Measurements from ENCODE around the gene AVL9. TPM values are rescaled to one million over a fixed set of nuclear protein-coding genes. Genes with fewer than 3 reads are reported as not detected.
A peak's percentile ranks its signal among the peaks of the same experiment; 100 is the strongest.
"Not testable (repeated sequence)": the region's sequence is repeated elsewhere in the genome, so short reads cannot be mapped to it uniquely, and the experiment has no call there.

AVL9 gene
- total RNA-seq (2014; rRNA removed; shearing (Covaris generic)), result 46.6 and 51.5 TPM in 2 replicates

DNA sequence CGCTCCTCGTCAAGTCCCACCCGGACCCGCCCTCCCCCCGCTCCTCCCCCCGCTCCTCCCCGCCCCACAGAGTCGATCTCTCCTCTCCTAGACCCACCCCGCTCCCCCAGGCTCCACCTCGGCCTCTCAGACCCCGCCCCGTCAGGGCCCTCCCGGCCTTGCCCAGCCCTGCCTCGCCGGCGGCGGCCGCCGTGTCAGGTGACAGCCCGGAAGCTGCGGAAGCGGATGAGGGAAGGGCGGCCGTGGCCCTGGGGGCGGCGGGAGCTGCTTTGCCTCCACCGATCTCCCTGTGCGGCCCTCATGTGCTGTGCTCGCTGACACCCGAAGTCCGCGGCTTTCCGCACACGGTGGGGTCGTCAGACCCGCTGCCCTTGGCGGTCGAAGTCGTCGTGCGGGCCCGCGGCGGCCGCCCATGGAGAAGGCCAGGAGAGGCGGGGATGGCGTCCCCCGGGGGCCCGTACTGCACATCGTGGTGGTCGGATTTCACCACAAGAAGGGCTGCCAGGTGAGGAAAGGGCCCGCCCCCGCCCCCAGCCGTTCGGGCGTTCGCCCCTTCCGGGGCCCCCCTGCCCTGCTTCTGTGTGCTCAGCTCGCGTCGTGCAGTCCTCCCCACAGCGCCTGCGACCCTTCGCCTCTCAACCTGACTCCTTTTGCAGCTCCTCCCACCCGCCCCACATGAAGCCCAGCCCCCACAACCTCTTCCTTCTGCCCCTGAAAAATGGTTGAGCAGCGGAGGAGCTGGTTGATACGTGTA is at the start of gene AVL9:
Gene AVL9 (plus strand): TSS at position 192 of the 754 bp plus-strand sequence. CDS start 221 bp downstream, at position 413.
- DNase-seq (ENCODE audit: low spot score), result peak; percentile 98

DNA sequence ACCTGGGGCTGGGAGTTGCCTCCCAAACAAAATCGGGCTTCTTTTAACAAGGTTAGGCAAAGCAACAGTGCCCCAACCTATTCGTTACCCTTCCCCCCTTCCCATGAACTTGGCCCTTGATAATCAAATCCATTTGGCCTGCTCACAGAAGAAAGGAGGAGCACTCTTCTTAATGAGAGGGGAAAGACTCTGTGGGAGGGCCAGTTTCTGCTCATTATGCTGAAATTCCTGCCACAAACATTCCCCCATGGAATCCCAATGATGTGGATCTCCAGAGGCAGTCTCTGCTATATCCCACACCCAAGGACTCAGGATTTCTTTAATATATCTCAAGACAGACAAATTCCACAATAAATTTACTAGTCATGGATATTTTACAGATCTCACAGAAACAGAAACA is 48.1 kb upstream of the AVL9 start:
- DNase-seq (ENCODE audit: low spot score), result no peak

DNA sequence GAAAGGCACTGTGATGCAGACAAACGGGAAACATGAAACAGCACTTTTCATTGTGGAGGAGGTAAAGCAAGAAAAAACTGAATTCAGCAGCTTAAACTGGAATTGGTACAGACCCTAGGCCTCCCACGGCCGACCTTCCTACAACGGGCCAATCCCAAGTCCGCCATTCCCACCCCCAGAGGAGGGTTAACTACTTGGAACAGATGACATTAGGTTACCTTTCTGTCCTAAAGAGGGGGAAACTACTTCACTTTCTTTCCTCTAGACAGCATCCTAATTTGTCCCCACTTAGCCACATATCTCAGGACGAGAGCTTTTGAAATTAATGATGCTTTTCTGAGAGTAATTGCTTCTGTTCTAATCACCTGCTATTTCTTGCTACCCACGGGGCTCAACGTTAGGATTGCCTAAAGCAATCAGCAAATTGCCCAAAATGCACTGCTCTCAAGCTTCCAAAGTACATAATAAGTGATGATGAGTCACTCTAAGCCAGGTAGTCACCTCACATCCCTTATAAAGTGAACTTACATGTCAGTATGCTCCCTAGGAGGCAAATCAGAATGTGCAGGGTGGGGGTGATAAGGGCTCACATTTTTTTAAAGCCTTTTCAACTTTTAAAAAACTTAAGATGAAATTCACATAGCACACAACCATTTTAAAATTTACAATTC is 41.8 kb upstream of the AVL9 start:
- DNase-seq (ENCODE audit: low spot score), result peak; percentile 22

DNA sequence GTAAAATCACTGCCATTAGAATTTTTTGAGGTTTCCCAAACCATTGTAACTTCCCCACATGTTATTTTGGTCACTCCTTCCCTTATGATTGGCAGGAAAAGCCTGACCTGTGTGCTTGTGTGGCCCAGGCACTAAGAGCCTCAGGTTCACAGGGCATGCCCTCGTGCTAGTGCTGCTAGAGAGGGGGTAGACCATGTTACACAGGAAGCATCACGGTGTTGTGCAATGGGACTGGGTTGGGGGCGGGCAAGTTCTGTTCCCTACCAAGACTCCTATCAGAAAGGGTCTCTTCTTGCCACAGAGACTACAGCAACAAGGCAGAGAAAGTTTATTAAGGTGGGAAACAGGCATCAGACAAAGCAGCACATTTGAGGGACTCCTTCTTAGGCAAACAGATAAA is 37.3 kb upstream of the AVL9 start:
- DNase-seq (ENCODE audit: low spot score), result no peak

DNA sequence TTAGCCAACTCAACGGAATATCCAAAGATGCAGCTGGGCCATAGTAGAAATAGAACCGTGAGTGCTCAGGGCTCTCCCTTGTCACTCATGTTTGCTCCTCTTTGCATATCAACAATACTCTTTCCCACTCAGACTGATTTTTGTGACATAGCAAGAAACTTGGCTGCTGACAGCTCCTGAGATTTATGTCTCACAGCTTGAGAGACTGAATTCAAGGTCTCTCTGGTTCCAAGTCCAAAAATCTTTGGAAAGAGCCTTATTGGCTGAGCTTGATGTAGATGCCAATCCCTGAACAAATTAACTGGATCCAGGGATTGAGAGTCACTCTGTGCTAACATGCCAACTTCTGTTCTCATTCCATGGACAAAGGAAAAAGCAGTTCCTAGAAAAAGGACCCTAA is 35.5 kb upstream of the AVL9 start:
- DNase-seq (ENCODE audit: low spot score), result no peak

DNA sequence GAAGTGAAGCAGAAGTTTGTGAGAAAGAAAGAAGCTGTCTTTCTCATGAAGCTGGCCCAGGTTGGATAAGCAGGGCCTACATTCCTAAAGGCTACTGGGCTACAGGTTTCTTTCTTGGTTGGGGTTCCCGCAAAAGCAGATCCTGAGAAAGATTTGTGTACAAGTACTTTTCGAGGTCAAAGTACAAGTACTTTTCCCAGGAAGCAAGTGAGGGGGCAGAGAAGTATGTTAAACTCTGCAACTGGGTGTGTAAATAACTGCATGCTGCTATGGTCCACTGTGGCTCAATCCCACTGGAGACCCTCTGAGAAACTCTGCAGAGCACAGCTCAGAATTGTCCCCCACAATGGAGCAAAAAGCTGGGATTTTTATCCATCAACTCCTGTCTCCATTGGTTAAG is 33.8 kb upstream of the AVL9 start:
- DNase-seq (ENCODE audit: low spot score), result peak; percentile 54

DNA sequence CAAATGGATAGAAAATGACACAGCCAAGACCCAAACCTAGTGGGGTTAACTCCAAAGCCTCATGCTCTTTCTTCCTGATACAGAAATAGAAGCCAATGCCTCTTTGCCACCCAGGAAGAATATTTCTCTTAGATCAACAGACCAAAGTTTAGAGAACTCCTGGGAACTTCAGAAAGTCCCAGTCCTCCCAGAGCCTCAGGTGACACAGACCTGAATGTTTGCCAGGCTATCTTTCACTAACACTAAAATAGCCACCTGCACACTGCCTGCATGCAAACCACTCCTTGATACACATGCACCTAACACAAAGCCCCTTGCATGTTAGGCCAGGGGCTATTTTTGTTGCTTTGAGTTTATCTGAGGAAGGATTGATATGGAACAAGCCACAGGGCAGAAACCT is 32.8 kb upstream of the AVL9 start:
- no peak for DNase-seq (ENCODE audit: low spot score)

DNA sequence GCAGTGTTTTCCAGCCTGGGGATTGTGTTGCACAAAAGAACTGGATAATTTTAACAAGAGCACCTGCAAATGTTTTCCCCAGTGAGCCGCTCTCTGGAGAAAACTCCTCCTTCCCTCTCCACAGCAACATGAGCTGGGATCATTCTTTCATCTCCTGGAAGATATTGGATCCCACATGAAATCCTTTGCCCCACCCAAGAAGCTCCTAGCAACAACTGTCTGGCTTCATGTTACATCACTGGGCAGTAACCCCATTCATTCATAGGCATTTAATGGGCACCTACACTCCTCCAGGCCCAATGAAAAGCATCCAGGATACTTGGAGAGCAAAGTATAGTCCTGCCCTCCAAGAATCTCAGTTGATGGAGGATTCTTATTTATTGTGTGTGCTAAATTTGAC is 32.3 kb upstream of the AVL9 start:
- DNase-seq (ENCODE audit: low spot score), result no peak

DNA sequence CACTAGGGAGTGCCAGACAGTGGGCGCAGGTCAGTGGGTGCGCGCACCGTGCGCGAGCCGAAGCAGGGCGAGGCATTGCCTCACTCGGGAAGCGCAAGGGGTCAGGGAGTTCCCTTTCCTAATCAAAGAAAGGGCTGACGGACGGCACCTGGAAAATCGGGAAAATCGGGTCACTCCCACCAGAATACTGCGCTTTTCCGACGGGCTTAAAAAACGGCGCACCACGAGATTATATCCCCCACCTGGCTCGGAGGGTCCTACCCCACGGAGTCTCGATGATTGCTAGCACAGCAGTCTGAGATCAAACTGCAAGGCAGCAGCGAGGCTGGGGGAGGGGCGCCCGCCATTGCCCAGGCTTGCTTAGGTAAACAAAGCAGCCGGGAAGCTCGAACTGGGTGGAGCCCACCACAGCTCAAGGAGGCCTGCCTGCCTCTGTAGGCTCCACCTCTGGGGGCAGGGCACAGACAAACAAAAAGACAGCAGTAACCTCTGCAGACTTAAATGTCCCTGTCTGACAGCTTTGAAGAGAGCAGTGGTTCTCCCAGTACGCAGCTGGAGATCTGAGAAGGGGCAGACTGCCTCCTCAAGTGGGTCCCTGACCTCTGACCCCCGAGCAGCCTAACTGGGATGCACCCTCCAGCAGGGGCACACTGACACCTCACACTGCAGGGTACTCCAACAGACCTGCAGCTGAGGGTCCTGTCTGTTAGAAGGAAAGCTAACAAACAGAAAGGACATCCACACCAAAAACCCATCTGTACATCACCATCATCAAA is 30.5 kb upstream of the AVL9 start:
- DNase-seq (ENCODE audit: low spot score), result not testable (repeated sequence)

DNA sequence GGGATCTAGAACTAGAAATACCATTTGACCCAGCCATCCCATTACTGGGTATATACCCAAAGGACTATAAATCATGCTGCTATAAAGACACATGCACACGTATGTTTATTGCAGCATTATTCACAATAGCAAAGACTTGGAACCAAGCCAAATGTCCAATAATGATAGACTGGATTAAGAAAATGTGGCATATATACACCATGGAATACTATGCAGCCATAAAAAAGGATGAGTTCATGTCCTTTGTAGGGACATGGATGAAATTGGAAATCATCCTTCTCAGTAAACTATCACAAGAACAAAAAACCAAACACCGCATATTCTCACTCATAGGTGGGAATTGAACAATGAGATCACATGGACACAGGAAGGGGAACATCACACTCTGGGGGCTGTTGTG is 25.3 kb upstream of the AVL9 start:
- not testable (repeated sequence) for DNase-seq (ENCODE audit: low spot score)

DNA sequence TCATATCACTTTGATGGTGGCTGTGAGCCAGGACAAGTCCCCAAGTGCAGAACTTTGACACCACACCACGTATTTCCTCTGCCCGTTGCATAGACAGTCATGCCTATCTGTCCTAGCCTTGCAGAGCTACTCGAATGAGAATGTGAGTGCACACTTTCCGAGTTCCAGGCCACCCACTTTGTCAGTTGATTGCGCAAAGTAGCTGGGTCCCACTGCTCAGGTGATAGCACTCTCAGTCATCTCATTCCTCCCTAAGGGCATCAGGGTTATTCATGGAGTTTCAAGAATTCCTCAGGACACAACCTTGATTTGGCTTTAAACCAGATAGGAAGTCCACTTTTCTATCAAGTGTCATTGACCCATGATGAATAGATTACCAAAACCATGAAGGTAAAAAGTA is 24.4 kb upstream of the AVL9 start:
- no peak for DNase-seq (ENCODE audit: low spot score)

DNA sequence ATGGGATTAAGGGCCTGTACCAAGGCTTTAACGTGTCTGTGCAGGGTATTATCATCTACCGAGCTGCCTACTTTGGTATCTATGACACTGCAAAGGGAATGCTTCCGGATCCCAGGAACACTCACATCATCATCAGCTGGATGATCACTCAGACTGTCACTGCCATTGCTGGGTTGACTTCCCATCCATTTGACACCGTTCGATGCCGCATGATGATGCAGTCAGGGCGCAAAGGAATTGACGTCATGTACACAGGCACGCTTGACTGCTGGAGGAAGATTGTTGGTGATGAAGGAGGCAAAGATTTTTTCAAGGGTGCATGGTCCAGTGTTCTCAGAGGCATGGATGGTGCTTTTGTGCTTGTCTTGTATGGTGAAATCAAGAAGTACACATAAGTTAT is 23.3 kb upstream of the AVL9 start:
- DNase-seq (ENCODE audit: low spot score), result no peak

DNA sequence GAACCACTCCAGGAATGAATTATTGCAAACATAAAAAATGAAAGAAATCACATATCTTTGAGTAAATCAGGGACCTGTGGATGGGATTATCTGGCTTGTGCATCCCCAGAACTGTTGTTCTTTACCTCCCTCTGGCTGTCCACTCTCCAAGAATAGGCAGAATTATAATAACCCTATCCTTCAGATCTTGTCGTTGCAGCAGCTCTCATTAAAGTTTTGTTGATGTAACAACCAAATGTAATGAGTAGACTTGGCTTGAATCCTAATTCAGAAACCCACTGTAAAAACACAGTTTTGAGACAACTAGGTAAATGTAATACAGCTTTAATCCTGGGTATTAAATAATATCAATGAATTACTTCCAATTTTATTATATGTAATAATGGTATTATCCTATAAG is 21.3 kb upstream of the AVL9 start:
- no peak for DNase-seq (ENCODE audit: low spot score)

DNA sequence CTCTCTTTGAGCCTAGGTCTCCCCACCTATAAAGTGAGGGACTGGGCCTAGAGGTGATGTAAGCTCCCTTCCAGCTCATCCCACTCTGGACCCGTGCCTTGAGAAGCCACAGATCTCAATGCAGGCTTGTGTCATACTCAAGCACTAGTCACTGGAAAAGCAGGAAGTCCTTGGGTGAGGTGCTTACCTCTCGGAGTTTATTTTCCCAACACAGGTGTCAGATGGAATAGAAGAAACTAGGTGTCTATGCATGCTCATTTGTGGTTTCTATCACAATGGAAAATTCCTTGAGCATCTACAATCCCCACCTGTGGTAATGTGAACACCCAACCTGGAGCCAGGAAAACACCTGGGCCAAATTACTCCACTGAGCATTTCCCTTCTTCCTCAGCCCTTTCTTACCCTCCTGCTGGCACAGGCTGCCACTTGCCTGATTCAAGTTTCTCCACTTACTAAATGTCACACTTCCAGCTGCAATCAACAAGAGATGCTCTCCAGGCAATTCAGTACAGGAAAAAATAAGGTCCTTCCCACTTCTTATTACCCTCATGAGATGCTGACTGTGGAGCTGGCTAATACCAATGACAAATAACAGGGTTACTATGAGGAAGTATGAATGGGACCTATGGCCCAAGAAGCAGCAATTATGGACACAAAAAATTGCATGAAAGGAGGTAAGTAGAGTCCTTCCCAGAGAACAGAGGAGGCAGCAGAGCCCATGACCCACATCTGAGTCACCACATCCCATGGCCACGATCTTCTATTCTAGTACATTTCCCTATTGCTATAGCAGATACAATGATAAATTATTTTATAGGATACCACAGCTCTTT is 18.3 kb upstream of the AVL9 start:
- DNase-seq (ENCODE audit: low spot score), result no peak

DNA sequence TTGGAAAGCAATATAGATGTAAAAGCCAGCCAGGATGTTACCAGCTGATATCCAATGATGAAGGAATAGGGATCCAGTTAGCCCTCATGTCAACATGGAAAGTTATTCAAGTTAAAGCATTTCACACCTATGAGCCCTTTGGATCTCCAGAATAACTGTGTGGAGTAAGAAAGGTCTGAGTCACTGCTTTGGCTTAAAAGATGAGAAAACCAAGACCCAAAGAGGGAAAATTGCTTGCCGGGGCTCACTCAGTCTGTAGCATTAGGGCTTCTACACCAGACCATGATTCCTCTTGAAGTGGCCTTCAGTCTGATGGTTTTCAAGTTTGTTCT is 17.7 kb upstream of the AVL9 start:
- no peak for DNase-seq (ENCODE audit: low spot score)

DNA sequence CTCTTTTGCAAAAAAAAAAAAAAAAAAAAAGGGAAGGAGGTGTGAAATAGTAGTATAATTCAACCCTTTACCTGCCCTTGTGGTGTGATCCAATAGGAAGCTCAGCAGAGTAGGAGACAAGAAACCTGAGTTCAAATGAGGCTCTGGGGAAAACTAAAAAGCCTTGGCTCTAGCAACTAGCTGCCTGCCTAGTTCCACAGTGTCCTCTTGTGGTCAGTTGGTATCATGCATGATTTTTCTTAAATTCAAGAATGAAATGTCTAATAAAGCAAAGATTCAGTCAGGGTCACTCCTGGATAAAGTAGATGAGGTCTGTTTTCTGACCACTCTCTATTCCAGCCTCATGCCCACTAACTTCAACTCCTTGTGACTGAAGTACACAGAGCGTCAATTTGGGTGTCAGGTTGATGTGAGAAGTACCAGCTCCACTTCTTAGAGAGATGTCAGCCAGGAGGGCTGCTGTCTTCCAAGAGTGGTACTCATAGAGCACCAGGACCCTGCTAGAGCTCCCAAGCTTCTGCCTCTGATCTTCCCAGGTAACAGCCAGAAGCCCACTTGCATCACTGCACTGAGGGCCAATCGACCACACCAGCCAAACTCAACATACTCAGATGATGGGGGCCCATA is 15.6 kb upstream of the AVL9 start:
- peak; percentile 68 for DNase-seq (ENCODE audit: low spot score)

DNA sequence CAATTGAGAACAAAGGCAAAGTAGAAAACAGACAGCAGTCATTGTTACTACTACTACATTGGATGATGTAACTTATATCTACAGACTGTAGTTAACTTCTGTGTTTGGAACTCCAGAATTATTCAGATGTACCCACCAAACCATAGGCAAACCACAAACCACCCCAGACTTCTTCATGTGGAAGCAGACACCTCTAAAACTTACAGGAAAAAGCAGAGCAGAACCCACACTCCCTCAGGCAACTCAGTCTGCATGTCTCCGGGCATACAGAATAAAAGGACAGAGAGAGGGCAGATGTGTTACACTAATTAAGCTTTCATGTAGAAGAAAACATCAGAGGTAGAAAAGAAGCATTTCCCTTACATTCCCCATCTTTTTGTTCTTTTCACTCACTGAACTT is 14.1 kb upstream of the AVL9 start:
- no peak for DNase-seq (ENCODE audit: low spot score)

DNA sequence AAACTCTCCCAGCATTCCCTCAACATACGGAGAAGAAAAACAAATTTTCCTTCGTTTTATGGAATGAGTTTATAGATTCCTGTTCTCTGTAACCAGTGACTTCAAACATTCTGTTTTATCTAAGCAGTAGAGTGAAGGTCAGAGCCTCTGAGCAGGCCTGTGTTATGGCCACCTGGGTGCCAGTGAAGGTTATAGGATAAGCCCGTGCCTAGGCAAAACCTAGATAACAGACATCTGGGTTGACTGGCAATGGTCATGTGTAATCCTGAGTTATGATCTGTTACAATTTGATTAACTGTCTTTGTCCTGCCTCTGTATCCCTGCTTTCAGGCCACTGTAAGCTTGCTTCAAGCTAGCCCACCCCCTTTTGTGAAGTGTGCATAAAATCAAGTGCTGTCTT is 13.4 kb upstream of the AVL9 start:
- DNase-seq (ENCODE audit: low spot score), result no peak

DNA sequence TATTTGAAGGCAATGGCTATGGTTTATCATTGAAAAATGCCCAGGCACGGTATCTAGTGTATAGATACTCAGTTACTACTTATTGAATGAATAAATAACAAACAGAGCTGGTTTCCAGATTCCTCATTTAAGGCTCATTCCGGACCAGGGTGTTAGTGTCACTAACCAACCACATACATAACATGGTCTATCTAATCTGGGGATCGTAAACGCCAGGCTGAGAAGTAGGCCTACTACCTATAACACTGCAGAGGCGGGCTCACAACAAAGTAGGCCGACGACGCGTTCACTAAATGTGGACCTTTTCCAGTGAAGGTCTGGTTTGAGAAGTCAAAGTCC is 5.5 kb upstream of the AVL9 start:
- no peak for DNase-seq (ENCODE audit: low spot score)

DNA sequence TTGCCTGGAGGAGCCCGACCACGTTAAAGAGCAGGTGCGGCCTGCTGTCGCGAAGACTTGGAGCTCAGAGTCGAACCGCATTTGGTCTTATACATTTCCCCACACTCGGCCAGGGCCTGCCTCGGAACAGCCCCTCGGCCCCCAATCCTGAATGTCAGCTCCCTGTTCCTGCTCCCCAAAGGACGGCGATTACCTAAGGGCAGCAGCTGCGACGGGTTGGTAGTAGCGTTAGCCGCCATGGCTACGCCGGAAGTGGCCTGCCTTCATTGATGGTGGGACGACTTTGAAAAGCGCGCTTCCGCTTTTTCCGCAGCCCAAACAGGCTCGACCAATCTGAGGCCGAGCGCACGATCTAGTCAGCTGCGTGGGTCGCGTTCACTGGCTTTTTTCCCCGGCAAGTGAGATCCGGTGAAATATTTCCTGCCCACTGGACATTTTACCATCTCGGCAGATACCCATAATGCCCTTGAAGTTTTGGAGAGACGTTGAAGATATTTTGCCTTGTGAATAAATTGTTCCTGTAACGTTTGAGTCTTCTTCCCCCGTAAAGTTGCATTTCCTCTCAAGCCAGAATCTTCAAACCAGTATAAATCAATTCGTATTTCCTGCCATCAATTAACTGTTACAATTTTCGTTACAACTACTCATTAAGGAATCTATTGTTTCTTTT is 5.0 kb upstream of the AVL9 start, which contains the start of gene LSM5:
Gene LSM5 (minus strand): TSS at position 254 of the 670 bp plus-strand sequence. CDS start 15 bp downstream, at position 239.
- peak; percentile 98 for DNase-seq (ENCODE audit: low spot score)

DNA sequence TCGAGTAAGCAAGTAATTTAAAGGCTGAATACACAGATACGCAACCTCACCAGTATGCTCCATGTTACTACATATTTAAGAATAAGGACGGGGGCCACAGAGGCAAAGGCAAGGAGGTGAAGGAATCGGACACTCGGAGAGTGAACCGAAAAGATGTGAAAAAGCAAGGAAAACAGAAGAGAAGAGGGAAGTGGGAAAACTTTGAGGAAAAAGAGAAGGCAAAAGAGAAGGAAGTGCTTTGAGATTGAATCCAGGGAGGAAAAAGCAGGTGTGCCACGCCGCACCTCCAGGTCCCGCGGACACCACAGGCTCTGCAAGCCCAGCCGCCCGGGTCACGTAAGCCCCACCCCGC is 367 bp upstream of the AVL9 start:
- DNase-seq (ENCODE audit: low spot score), result no peak
